ENCODE results near the gene DNAH6.

GRCh38 chr2:84823788-84824187 lies 307.5 kb downstream of the DNAH6 start:
- no peak for TF ChIP-seq CTCF (IDR thresholded peaks at IDR 0.05)
- no peak for TF ChIP-seq POLR2A (IDR thresholded peaks at IDR 0.05)
- no peak for TF ChIP-seq POLR2AphosphoS5 (IDR thresholded peaks at IDR 0.05)
- no peak for TF ChIP-seq EP300 (IDR thresholded peaks at IDR 0.05; ENCODE audit: low read depth)

Data from transverse colon (tissue), 4 donors.